GM21717 (cell line): Measurements from ENCODE around the gene ZNF124.
"Not testable (repeated sequence)": the region's sequence is repeated elsewhere in the genome, so short reads cannot be mapped to it uniquely, and the experiment has no call there.

ENCODE experiments used
- ATAC-seq: cut with Tn5 transposase; IDR thresholded peaks from one replicate; pipeline ENCODE4 v1.9.1; 2021; ENCODE audit warnings: mild to moderate bottlenecking, moderate library complexity; ENCODE audit not compliant: unreplicated experiment

The ZNF124 gene

DNA sequence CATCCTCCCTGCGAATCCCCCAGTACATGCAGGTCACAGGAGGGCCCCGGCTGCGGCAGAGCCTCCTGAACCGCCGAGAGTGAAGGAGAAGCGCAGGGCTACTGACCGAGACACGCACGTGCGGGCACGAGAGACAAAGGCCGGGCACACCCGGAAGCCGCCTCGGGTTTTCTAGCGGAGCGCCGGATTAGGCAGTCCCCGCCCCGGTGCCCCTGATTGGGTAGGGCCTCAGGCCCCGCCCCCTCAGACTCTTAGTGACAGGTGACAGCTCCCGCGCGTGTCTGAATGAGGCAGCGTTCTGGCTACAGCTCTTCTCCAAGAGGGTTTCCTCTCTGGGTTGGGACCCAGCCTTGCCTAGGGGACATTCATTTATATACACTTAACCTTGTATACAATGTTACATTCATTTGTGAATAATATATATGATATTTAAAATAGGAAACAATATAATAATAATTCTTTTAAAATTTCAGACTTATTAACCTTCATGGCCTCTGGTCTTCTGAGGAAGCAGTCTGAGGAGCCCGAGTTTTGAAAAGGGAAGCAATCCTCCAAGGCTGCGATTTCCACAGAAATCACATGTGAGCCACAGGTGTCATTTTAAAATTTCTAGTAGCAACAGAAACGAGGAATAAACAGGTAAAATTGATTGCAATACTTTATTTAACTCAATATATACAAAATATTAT lies at the start of gene ZNF124:
TSS of gene ZNF124 (minus strand) at position 146 of the 689 bp plus-strand sequence. CDS start at position 3, 143 bp downstream.
- peak; percentile 99 for ATAC-seq

DNA sequence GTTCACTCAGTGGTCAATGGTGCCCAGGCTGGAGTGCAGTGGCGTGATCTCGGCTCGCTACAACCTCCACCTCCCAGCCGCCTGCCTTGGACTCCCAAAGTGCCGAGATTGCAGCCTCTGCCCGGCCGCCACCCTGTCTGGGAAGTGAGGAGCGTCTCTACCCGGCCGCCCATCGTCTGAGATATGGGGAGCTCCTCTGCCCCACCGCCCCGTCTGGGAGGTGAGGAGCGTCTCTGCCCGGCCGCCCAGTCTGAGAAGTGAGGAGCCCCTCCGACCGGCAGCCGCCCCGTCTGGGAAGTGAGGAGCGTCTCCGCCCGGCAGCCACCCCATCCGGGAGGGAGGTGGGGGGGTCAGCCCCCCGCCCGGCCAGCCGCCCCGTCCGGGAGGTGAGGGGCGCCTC lies 48.5 kb upstream of the ZNF124 start:
- not testable (repeated sequence) for ATAC-seq

- no peak for ATAC-seq
Measured at GRCh38 chr1:247218121-247218651, 46.4 kb upstream of the ZNF124 start.

GRCh38 chr1:247216261-247216660 lies 44.4 kb upstream of the ZNF124 start:
- no peak for ATAC-seq

GRCh38 chr1:247212627-247213617 lies 41.1 kb upstream of the ZNF124 start:
- ATAC-seq: no peak

DNA sequence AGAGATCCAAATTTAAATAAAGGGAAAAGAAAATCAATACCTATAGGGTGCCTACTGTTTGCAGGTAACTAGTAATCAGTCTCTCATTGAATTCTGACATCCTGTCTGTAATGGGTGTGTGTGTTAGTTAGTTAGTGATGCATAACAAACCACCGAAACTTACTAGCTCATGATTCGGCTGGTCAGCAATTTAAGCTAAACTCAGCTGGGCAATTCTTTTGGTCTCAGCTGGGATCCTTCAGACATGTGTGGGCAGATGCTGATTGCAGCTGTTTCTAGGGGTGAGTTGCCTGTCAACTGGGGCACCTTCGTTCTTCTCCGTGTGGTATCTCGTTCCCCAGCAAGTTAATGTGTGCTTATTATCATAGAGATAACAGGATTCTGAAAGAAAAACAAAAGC lies 40.2 kb upstream of the ZNF124 start:
- ATAC-seq: peak; percentile 41

- no peak for ATAC-seq
Measured at GRCh38 chr1:247211339-247211738, 39.5 kb upstream of the ZNF124 start.

- peak; percentile 96 for ATAC-seq
Measured at GRCh38 chr1:247210376-247211117, 38.7 kb upstream of the ZNF124 start.

DNA sequence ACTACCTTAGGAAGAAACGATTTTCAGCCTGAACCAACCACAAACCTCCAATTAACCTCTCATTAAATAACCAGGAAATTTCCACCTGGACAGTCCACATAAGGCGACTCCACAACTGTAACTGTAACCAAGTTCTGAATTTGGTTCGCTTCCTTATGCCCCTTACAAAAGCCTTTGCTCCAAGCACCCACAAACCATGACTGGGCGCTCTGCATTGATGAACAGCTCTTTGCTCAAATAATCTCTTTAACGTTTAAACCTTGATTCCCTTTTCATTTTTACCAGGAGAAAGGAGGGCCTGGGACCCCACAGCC lies 38.2 kb upstream of the ZNF124 start:
- peak; percentile 8 for ATAC-seq

DNA sequence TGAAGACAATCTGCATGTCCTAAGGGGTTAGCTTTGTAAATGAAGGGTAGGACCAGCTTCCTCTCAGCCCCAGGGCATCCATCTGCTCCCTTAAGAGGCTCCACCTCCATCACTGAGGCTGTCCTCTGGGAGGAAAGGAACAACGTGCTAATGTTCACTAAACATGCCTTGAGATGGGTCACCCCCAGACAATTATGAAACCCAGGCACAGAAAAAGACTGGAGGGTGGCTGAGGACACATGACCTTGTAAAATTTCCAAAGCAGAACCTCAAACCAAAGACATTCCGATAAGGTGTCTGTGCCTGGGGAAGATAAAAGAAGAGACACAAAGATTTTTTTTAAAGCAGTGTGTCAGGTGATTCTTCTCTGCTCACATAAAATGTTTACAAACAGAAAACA lies 37.6 kb upstream of the ZNF124 start:
- no peak for ATAC-seq

- no peak for ATAC-seq
Measured at GRCh38 chr1:247204177-247204647, 32.4 kb upstream of the ZNF124 start.

GRCh38 chr1:247198781-247199180 lies 27.0 kb upstream of the ZNF124 start:
- ATAC-seq: no peak

- ATAC-seq: no peak
Measured at GRCh38 chr1:247193958-247194357, 22.1 kb upstream of the ZNF124 start.

- ATAC-seq: no peak
Measured at GRCh38 chr1:247189981-247190798, 18.4 kb upstream of the ZNF124 start.

DNA sequence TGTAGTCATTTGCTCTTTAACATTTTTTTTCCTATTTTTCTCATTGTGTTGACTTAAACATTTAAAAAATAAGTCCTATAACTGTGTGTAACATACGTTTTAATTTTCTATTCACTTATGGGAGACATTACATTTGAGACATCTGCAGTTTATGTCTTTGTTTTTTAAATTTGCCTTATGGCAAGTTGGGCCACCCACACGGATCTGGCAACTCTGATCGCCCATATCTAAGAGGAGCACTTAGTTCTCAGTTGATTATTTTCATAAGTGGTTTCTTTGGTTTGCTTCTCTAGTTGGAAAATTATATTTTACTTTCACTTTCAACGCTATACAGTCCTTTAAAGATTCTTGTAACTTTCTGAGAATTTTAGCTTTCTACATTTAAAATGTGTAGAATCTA lies 13.8 kb upstream of the ZNF124 start:
- no peak for ATAC-seq

GRCh38 chr1:247184254-247184653 lies 12.4 kb upstream of the ZNF124 start:
- no peak for ATAC-seq

- ATAC-seq: no peak
Measured at GRCh38 chr1:247182994-247183393, 11.2 kb upstream of the ZNF124 start.

DNA sequence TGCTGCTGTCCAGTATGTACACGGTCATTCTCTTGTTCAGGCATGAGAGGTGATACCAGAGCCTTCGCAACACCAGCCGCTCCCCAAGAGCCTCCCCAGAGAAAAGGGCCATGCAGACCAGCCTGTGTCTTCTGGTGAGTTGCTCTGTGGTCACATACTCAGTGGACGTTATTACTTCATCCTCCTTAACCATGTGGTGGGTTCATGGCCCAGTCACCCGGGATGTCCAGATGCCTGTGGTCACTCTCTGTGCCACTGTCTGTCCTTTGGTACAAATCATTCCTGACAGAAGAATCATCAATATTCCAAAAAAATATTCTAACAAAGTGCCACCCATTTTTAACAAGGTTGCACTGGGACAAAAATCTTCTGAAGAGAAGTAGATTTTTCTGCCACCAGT lies 8.8 kb upstream of the ZNF124 start:
- ATAC-seq: no peak

DNA sequence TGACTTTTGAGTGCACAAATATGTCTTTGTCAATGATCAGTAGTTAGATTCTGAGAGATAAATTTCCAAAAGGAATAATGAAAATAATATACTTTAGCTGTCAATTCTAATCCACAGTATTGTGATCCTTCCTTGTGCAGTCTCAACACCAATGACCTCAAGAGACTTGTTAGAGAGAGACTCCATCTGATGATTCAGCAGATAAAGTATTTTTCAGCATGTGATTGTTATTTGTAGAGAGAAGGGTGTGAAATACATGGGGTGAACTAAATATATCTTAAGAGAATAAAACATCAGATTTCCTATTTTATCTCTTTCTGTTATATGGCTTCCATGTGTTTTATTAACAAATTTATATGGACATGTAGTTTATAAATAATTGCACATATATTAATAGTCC lies 5.9 kb upstream of the ZNF124 start:
- ATAC-seq: no peak

- ATAC-seq: no peak
Measured at GRCh38 chr1:247175458-247175857, 3.6 kb upstream of the ZNF124 start.
